ENCODE results near the gene MAPKBP1.

DNA sequence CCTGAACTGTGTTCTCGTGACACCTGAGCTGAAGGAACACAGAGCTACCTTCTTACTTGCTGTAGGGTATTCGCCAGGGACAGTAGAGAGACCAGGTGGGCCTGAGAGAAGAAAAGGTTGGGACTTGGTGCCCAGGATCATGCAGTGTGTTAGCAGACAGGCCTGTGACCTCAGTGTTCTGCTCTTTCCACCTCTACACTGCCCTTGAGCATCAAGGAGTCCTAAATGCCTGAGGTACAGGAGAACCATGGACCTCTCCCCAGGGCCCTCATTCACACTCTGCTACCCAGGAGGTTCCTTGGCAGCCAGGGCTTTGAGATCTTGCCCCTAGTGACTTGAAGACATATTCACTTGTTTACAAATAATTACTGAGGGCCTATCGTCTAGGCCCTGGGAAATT is 31.4 kb downstream of the MAPKBP1 start:
- TF ChIP-seq POLR2A (IDR thresholded peaks at IDR 0.05; ENCODE audit: low read depth, low read length) (no peak), POLR2AphosphoS5 (IDR thresholded peaks at IDR 0.05; ENCODE audit: low read depth, low read length) (no peak)
